ENCODE measurements around the gene RMND5B. TPM values are rescaled to one million over a fixed set of nuclear protein-coding genes. Genes with fewer than 3 reads are reported as not detected.

RMND5B gene
- total RNA-seq, 1 experiment from 2014 or later = 24.1 TPM

GRCh38 chr5:178153530-178154340, 22.9 kb downstream of the RMND5B start, which contains the start of gene NHP2 (continued):
- no peak for TF ChIP-seq ATF3 (IDR thresholded peaks at IDR 0.05)
- TF ChIP-seq CEBPB (IDR thresholded peaks at IDR 0.05; ENCODE audit: low read depth) = no peak
- TF ChIP-seq SRF (IDR thresholded peaks at IDR 0.05; ENCODE audit: low read depth) = peak; percentile 89
- no peak for TF ChIP-seq YY1 (IDR thresholded peaks at IDR 0.05; ENCODE audit: extremely low read depth, insufficient replicate concordance, low read depth, low read length)
- peak; percentile 26 for TF ChIP-seq POLR2A (IDR thresholded peaks at IDR 0.05; ENCODE audit: borderline replicate concordance, extremely low read depth, insufficient read depth, insufficient read length)

- POLR2A ChIA-PET = no interaction called here
Observed at GRCh38 chr5:178155065-178155464, 24.3 kb downstream of the RMND5B start.

More at GRCh38 chr5:178155065-178155464, 24.3 kb downstream of the RMND5B start:
- H3K79me2 ChIP-seq (ENCODE audit: insufficient read depth, low read length) = peaks cover 33% of the 10 kb centered on the region
- H3K9me2 ChIP-seq (ENCODE audit: insufficient read depth) = no peaks in the 10 kb centered on the region
- 0 out of 2 replicates have a peak overlapping the region, but pooled peaks have one; percentile 78 for H3K4me2 ChIP-seq (ENCODE audit: low read length)
- H3K9me3 ChIP-seq (ENCODE audit: control insufficient read depth in 1 of 2, insufficient read depth in 1 of 2, low read depth in 1 of 2, low read length in 2 of 2) = no peaks in the 10 kb centered on the region
- DNase-seq (ENCODE audit: low read depth, low spot score) = no peak
- RAD21 ChIA-PET (ENCODE audit: low non-redundant PET in 1 of 2, low total read pairs in 2 of 2, uncharacterized antibody in 2 of 2, unreplicated experiment in 2 of 2) = no interaction called here
- intact Hi-C loops (cut with micrococcal nuclease) = no loop called here
- CTCF ChIA-PET = interaction anchor here (1.1 kb wide), 1 partner anchor 80 kb away, joined by 4 read pairs; no protein-coding TSS in a partner anchor
- peaks cover 14 to 21% of the 10 kb centered on the region in 2 experiments; a peak in 3 of 4 replicates for H3K4me1 ChIP-seq (ENCODE audit: control insufficient read depth in 1 of 2, insufficient read depth in 2 of 2, low read length in 2 of 2)
- TF ChIP-seq POLR2A (IDR thresholded peaks at IDR 0.05; ENCODE audit: borderline replicate concordance, extremely low read depth, insufficient read depth, insufficient read length) (no peak), POLR2AphosphoS5 (IDR thresholded peaks at IDR 0.05; ENCODE audit: low read depth, low read length) (no peak), SIN3A (IDR thresholded peaks at IDR 0.05; ENCODE audit: low read depth) (no peak), RAD21 (IDR thresholded peaks at IDR 0.05; ENCODE audit: low read depth) (no peak), ZBTB33 (IDR thresholded peaks at IDR 0.05; ENCODE audit: extremely low read depth, insufficient replicate concordance, low read length) (no peak), CTCF (IDR thresholded peaks at IDR 0.05 in 2 of 3, conservative IDR thresholded peaks at IDR 0.05 in 1 of 3; ENCODE audit: borderline replicate concordance in 1 of 3, insufficient read depth in 1 of 3, low read depth in 2 of 3, low read length in 2 of 3) (no peak), ZNF274 (IDR thresholded peaks at IDR 0.05; ENCODE audit: low read depth, low read length) (no peak)
- no peak overlapping the region for H3K27ac ChIP-seq (ENCODE audit: low read depth, low read length)
- no peak overlapping the region for H2AFZ ChIP-seq (ENCODE audit: low read depth, low read length, poor library complexity, severe bottlenecking)
- no TSS peak for BruUV-seq (replicated peaks)
- no peak overlapping the region for H3K4me3 ChIP-seq (replicated peaks in 1 of 2; ENCODE audit: low read depth in 1 of 2, low read length in 2 of 2)
- H4K20me1 ChIP-seq (ENCODE audit: insufficient read depth) = no peaks in the 10 kb centered on the region
- ATAC-seq = no peak
- no peak overlapping the region for H3K9ac ChIP-seq (ENCODE audit: low read length)
- peaks cover 2 to 16% of the 10 kb centered on the region in 2 experiments; a peak in 2 of 4 replicates for H3K36me3 ChIP-seq (ENCODE audit: control insufficient read depth in 1 of 2, insufficient read depth in 2 of 2, low read length in 2 of 2)
- H3K27me3 ChIP-seq (ENCODE audit: insufficient read depth, low read length) = no peaks in the 10 kb centered on the region

Measured in HCT116 (cell line).